Psoas muscle (tissue), 8 donors: ENCODE data around the gene HOPX. TPM values are rescaled to one million over a fixed set of nuclear protein-coding genes. Genes with fewer than 3 reads are reported as not detected.
"Not testable (repeated sequence)": the region's sequence is repeated elsewhere in the genome, so short reads cannot be mapped to it uniquely, and the experiment has no call there.

ENCODE experiments used
- ATAC-seq, 4 donors: fragments of 200-7000 bp; cut with Tn5 transposase; one replicate each; pipeline ENCODE4 v1.9.1; 2020; ENCODE audit warnings: moderate library complexity in 3 of 4, mild to moderate bottlenecking in 2 of 4
- DNase-seq, 2 donors: peaks; one replicate each; pipeline ENCODE4 v3.0.0-alpha.2; 2020
- H3K27ac ChIP-seq: fragments of 200-600 bp; one replicate; pipeline ENCODE4 v1.8.0; 2022
- H3K27me3 ChIP-seq, 3 donors: fragments of 200-600 bp in 1 of 3; one replicate each; pipeline versions ENCODE4 v1.6.1 to v1.8.0; 2013 to 2022; ENCODE audit warnings: low read length in 2 of 3, mild to moderate bottlenecking in 2 of 3, moderate library complexity in 1 of 3; ENCODE audit not compliant: insufficient read depth in 3 of 3
- H3K36me3 ChIP-seq, 2 donors: fragments of 200-600 bp in 1 of 2; one replicate each; pipeline versions ENCODE4 v1.6.1 to v1.8.0; 2013 to 2022; ENCODE audit warnings: low read depth in 1 of 2, mild to moderate bottlenecking in 1 of 2, moderate library complexity in 1 of 2; ENCODE audit not compliant: insufficient read depth in 1 of 2
- H3K4me1 ChIP-seq: fragments of 200-600 bp; one replicate; pipeline ENCODE4 v1.8.0; 2022
- H3K4me3 ChIP-seq: fragments of 200-600 bp; one replicate; pipeline ENCODE4 v1.8.0; 2022; ENCODE audit warnings: mild to moderate bottlenecking
- H3K9me3 ChIP-seq: fragments of 200-600 bp; one replicate; pipeline ENCODE4 v1.8.0; 2022
- CTCF ChIP-seq: fragments of 200-600 bp; IDR thresholded peaks from one replicate; pipeline ENCODE4 v1.8.0; 2022; ENCODE audit warnings: antibody characterized with exemption
- WGBS, 3 donors: extraction: QIAGEN DNeasy Blood & Tissue Kit; methylation state at CpG; one replicate each; pipeline versions ENCODE4 v1.1.6 to v1.1.7; 2013; 5-methylcytosine and 5-hydroxymethylcytosine counted together
- intact Hi-C, 2 donors: fragments of 100-400 bp; cut with DNase I; formaldehyde crosslinking; loops; one replicate each; pipeline versions ENCODE4 v1.11.0 to v1.14.2; 2022
- long read RNA-seq, 2 donors: library from polyadenylated mRNA; unstranded; transcript quantifications; one replicate each; pipeline ENCODE4 v2.0.0, GENCODE V29; 2021
- polyA plus RNA-seq, 3 donors: library from polyadenylated mRNA; stranded (reverse); fragments of 200-250 nt; gene quantifications; one replicate each; pipeline ENCODE4 v1.2.3, GENCODE V29; 2013
- total RNA-seq, 4 donors: library from RNA; stranded (reverse); fragmentation: NEBNext Ultra II Directional in 2 of 4; extraction: Animal tissue kit (Norgen Biotek cat#: 25700) in 2 of 4; gene quantifications; one replicate each; pipeline versions ENCODE4 v1.2.1 to v1.2.4, GENCODE V29; 2021 to 2023
- donor health status: healthy with polysubstance abuse.
- donor health status: DM: no; HTN: no; CAD: no; lungs with moderate emphysema.
- donor health status: Bipolar disorder and iron deficiency.
- donor health status: healthy.
- donor health status: DM: yes; HTN: yes; CAD: no.
- donor health status: DM: no; HTN: no; CAD: no.
- donor health status: DM: no; HTN: no; CAD: no.
- donor health status: DM: yes; HTN: yes; CAD: no.

Gene HOPX, protein sequence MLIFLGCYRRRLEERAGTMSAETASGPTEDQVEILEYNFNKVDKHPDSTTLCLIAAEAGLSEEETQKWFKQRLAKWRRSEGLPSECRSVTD
- 1 to 10 TPM; 4.0 to 9.8 (median 6.0) TPM for total RNA-seq
- polyA plus RNA-seq: 1 to 10 TPM; 5.0 to 6.5 (median 5.9) TPM
- long read RNA-seq, donor 1, partial matches to known transcripts: 0 of 3 reads
- long read RNA-seq, donor 1, other reads (novel, unspliced or antisense): 0 of 3 reads
- long read RNA-seq, donor 2, partial matches to known transcripts: 0 of 9 reads
- long read RNA-seq, donor 2, other reads (novel, unspliced or antisense): 0 of 9 reads

DNA sequence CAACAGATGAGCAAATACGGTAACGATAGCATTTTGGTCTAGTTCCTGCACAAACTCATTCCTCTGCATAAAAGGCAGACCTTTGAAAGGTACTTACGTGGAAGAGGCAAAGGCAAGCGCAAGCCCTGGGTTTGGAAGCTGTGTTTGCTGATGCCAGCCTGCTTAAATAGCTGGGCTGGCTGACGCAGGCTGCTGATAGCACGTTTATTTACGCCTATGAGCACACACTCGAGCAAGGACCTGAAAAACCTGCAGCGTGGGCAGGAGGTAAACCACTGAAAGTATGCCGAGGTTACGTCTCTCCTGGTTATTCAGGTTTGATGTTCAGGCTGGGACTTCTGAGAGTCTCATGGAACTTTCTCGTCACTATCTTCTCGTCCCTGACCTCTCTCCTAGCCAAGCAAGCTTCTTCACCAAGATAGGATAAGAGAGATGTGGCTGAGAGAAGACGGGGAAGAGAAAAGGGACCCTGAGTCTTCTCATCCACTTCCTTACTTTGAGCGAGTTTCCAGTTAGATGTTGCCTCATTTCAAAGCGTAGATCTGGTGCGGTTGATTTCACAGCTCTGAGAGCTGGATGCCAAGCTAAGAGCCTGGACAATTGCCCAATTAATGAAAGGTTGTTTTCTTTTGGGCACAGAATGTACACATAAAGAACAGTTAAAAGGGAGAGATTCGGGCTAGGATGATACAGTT is at the start of gene HOPX:
Gene HOPX, minus strand, starts transcription at position 139 of the 695 bp plus-strand sequence. CDS start 23,480 bp downstream, outside the sequence.
- Histone ChIP-seq H3K9me3 (no peaks in the 10 kb centered on the region), H3K27ac (no peak within 1 kb of the TSS), H3K4me3 (no peak within 1 kb of the TSS), H3K27me3 (peaks cover 0 to 28% (median 7%) of the 10 kb centered on the region in 3 donors), H3K36me3 (no peaks in the 10 kb centered on the region), H3K4me1 (no peaks in the 10 kb centered on the region)
- intact Hi-C loops: no loop called here
- TF ChIP-seq CTCF: no peak
- no peak for DNase-seq
- ATAC-seq: no peak
- 29 to 40% (median 40%) methylated on average over 18 of the region's 18 CpGs for WGBS, 3 donors

DNA sequence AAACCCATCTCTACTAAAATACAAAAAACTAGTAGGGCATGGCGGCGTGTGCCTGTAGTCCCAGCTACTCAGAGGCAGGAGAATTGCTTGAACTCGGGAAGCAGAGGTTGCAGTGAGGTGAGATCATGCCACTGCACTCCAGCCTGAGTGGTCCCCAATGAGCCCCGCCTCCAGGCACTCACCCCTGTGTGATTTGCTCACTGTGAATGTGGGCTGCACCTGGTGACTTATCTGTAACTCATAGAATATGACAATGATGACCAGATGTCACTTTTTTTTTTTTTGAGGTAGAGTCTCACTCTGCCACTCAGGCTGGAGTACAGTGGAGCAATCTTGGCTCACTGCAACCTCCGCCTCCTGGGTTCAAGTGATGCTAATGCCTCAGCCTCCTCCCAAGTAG is 49.0 kb upstream of the HOPX start:
- DNase-seq: no peak
- Histone ChIP-seq H3K4me1 (no peaks in the 10 kb centered on the region), H3K27me3 (no peaks in the 10 kb centered on the region), H3K36me3 (no peaks in the 10 kb centered on the region), H3K4me3 (no peak overlapping the region), H3K27ac (no peak overlapping the region), H3K9me3 (no peaks in the 10 kb centered on the region)
- ATAC-seq: no peak
- TF ChIP-seq CTCF: no peak
- intact Hi-C loops: no loop called here
- 85 to 88% (median 86%) methylated on average over 5 of the region's 5 CpGs for WGBS, 3 donors

DNA sequence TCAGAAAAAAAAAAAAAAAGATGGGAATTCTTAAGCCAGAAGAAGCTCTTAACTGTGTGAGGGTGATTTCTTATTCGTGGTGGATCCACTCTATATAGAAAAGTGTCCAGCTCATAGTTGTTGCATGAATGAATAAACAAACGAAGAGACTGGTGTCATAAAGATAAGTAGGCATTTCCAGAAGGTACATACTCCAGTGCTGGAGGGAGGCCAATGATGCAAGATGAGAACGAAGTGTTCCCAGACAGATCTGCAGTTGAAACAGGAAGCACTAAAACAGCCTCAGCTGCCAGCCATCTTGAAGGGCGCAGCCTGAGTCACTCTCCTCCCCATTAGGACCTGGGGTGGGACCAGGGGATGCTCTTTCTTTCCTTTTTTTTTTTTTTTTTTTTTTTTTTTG is 47.4 kb upstream of the HOPX start:
- Histone ChIP-seq H3K4me3 (no peak overlapping the region), H3K9me3 (no peaks in the 10 kb centered on the region), H3K27ac (no peak overlapping the region), H3K36me3 (no peaks in the 10 kb centered on the region), H3K4me1 (no peaks in the 10 kb centered on the region), H3K27me3 (no peaks in the 10 kb centered on the region)
- 19 to 45% (median 39%) methylated on average over 4 of the region's 4 CpGs for WGBS, 3 donors
- peak in 2 of 4 donors; percentile 67 to 71 for ATAC-seq
- no peak for DNase-seq
- intact Hi-C loops: no loop called here
- no peak for TF ChIP-seq CTCF

GRCh38 chr4:56727150-56727549 is 46.1 kb upstream of the HOPX start:
- no peak for DNase-seq
- 49 to 56% (median 51%) methylated on average over 4 of the region's 4 CpGs for WGBS, 3 donors

DNA sequence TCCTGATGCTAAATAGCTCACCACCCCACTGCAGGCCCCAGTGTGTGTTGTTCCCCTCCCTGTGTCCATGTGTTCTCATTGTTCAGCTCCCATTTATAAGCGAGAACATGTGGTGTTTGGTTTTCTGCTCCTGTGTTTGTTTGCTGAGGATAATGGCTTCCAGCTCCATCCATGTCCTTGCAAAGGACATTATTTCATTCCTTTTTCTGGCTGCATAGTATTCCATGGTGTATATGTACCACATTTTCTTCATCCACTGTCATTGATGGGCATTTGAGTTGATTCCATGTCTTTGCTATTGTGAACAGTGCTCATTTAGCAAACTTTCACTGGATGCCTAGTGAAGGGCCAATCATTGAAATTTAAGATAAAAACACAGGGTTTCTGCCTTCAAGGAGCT is 45.5 kb upstream of the HOPX start:
- intact Hi-C loops, H3K4me1 ChIP-seq, H3K27me3 ChIP-seq, H3K9me3 ChIP-seq, ATAC-seq, DNase-seq, H3K36me3 ChIP-seq, H3K4me3 ChIP-seq, H3K27ac ChIP-seq: not testable (repeated sequence)
- WGBS, 3 donors: 91 to 100% (median 95%) methylated on average over 1 of the region's 1 CpG

More at GRCh38 chr4:56727150-56727549, 46.1 kb upstream of the HOPX start:
- ATAC-seq: no peak
- Histone ChIP-seq H3K36me3 (no peaks in the 10 kb centered on the region), H3K9me3 (no peaks in the 10 kb centered on the region), H3K4me1 (no peaks in the 10 kb centered on the region), H3K4me3 (no peak overlapping the region), H3K27me3 (no peaks in the 10 kb centered on the region), H3K27ac (no peak overlapping the region)
- TF ChIP-seq CTCF: no peak
- intact Hi-C loops: no loop called here
